ENCODE results near the gene MAN1B1. TPM values are rescaled to one million over a fixed set of nuclear protein-coding genes. Genes with fewer than 3 reads are reported as not detected.

Gene MAN1B1
- total RNA-seq, 4 donors from 2014 or later: 52.1 to 99.2 (median 63.1) TPM

DNA sequence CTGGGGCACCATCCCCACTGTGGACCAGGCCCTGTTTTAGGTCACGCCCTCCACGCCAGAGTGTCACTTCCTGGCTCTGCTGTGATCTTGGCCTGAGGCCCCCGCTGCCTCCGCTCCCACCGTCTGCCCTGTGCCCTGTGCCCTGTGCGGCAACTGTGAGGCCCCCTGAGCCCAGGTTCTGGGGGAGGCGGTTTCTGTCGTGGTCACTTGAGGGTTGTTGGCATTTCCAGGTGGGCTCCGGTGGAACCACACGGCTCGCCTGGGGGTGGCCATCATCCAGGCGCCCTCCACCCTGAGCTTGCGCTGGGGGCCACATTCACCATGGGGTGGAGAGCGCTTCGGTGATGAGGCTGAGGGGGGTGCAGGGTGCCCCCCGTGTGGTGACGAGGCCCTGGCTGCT, 21.2 kb downstream of the MAN1B1 start:
- no peak overlapping the region for H3K27ac ChIP-seq
- TF ChIP-seq, protein P1, sequence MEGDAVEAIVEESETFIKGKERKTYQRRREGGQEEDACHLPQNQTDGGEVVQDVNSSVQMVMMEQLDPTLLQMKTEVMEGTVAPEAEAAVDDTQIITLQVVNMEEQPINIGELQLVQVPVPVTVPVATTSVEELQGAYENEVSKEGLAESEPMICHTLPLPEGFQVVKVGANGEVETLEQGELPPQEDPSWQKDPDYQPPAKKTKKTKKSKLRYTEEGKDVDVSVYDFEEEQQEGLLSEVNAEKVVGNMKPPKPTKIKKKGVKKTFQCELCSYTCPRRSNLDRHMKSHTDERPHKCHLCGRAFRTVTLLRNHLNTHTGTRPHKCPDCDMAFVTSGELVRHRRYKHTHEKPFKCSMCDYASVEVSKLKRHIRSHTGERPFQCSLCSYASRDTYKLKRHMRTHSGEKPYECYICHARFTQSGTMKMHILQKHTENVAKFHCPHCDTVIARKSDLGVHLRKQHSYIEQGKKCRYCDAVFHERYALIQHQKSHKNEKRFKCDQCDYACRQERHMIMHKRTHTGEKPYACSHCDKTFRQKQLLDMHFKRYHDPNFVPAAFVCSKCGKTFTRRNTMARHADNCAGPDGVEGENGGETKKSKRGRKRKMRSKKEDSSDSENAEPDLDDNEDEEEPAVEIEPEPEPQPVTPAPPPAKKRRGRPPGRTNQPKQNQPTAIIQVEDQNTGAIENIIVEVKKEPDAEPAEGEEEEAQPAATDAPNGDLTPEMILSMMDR (IDR thresholded peaks at IDR 0.05): no peak
- TF ChIP-seq POLR2AphosphoS5 (IDR thresholded peaks at IDR 0.05): no peak
- TF ChIP-seq EP300 (IDR thresholded peaks at IDR 0.05): no peak
- no peak for TF ChIP-seq POLR2A (IDR thresholded peaks at IDR 0.05)
- H3K4me1 ChIP-seq: no peaks in the 10 kb centered on the region
- DNase-seq (ENCODE audit: low spot score in 2 of 2): no peak
- no peak overlapping the region for H3K4me3 ChIP-seq
- WGBS: 95% methylated on average over 10 of the region's 17 CpGs
- H3K9me3 ChIP-seq: no peaks in the 10 kb centered on the region
- peaks cover 100% of the 10 kb centered on the region for H3K36me3 ChIP-seq
- H3K27me3 ChIP-seq: no peaks in the 10 kb centered on the region

DNA sequence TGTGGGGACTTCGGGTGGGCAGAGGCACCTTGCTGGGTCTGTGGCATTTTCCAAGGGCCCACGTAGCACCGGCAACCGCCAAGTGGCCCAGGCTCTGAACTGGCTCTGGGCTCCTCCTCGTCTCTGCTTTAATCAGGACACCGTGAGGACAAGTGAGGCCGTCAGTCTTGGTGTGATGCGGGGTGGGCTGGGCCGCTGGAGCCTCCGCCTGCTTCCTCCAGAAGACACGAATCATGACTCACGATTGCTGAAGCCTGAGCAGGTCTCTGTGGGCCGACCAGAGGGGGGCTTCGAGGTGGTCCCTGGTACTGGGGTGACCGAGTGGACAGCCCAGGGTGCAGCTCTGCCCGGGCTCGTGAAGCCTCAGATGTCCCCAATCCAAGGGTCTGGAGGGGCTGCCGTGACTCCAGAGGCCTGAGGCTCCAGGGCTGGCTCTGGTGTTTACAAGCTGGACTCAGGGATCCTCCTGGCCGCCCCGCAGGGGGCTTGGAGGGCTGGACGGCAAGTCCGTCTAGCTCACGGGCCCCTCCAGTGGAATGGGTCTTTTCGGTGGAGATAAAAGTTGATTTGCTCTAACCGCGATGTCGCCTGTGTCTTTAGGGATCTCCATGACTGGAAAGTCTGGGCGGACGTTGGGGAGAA, 21.9 kb downstream of the MAN1B1 start:
- H3K9me3 ChIP-seq: no peaks in the 10 kb centered on the region
- H3K27ac ChIP-seq: no peak overlapping the region
- TF ChIP-seq, protein P1 (IDR thresholded peaks at IDR 0.05): no peak
- TF ChIP-seq POLR2AphosphoS5 (IDR thresholded peaks at IDR 0.05): no peak
- no peak for TF ChIP-seq POLR2A (IDR thresholded peaks at IDR 0.05)
- no peak for TF ChIP-seq EP300 (IDR thresholded peaks at IDR 0.05)
- peaks cover 6% of the 10 kb centered on the region for H3K4me1 ChIP-seq
- no peak for DNase-seq (ENCODE audit: low spot score in 2 of 2)
- peaks cover 93% of the 10 kb centered on the region for H3K36me3 ChIP-seq
- no peaks in the 10 kb centered on the region for H3K27me3 ChIP-seq
- WGBS: 89% methylated on average over 15 of the region's 29 CpGs
- no peak overlapping the region for H3K4me3 ChIP-seq

DNA sequence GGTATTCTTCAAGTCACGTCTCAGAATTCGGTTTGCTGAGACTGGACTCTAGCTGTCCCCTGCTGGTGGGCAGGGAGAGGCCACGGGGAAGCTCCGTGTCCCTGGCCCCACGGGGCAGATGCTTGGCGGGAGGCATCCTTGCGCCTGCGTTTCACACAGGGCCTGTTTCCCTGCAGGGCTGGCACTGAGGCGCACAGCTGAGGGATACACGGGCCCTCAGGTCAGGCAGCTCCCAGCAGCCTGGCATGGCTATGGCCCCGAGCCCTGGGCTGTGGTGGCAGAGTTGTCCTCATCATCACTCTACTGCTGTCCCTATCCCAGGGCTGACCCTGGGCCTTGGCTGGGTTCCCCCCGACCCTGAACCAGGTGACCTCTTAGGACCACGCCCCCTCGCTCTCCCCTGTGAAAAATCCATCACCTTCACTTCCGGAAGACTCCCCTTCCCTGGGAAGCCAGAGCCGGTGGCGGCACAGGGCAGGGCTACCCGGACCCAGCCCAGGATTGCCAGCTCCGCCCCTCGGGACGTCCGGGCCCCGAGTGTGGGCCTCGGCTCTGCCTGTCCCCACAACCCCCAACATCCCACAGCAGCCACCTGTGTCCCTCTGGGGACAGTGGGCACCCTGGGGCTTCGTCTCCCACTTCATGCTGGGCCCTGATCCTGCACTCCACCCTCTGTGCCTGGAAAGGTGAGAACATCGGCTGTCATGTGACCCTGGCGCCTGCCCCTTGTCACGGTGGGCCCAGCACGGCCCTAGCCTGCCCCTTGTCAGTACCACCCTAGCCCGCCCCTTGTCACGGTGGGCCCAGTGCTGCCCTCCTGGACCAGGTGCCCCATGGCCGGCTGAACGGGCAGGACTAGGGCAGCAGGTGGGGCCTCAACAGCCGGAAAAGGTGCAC, 22.7 kb downstream of the MAN1B1 start:
- Histone ChIP-seq H3K4me1 (peaks cover 12% of the 10 kb centered on the region), H3K27ac (no peak overlapping the region), H3K36me3 (peaks cover 85% of the 10 kb centered on the region), H3K4me3 (no peak overlapping the region), H3K27me3 (no peaks in the 10 kb centered on the region), H3K9me3 (no peaks in the 10 kb centered on the region)
- DNase-seq (ENCODE audit: low spot score in 2 of 2): no peak
- WGBS: 79% methylated on average over 18 of the region's 34 CpGs
- TF ChIP-seq POLR2A (IDR thresholded peaks at IDR 0.05) (no peak), POLR2AphosphoS5 (IDR thresholded peaks at IDR 0.05) (no peak), EP300 (IDR thresholded peaks at IDR 0.05) (no peak)
- TF ChIP-seq, protein P1 (IDR thresholded peaks at IDR 0.05): no peak

DNA sequence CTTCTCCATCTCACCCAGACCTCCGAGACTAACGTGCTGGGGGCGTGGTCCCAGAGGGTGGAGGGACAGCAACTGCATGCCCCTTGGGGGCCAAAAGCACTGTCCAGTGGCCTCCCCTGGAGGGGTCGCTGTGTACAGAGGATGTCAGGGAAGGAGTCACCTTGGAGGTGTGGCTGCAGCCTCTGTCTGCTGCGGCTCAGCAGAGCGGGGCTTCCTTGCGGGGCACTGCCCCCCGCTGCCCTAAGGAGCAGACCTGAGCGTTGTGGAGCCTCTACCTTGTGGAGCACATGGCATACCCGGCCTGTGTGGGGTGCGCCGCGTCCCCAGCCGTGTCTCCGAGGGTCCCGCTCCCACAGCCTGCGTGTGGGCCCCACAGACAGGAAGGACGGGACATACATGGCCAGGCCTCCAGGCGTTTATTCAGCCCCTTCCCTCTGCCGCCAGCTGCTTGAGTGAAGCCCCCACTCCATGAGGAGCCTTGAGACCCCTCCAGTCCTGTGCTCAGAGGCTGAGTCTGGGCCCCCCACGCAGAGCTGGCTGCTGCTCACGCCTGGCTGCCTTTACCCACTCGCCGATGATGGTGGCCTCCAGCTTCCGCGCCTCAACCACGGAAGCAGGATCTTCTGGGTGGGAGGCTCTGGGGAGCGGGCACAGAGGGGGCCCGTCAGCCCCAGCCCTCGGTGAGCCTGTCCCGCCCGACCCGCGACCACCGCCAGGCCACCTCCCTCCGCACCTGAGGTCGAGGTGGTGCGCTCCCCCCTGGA, 23.5 kb downstream of the MAN1B1 start:
- peaks cover 20% of the 10 kb centered on the region for H3K4me1 ChIP-seq
- H3K9me3 ChIP-seq: no peaks in the 10 kb centered on the region
- WGBS: 91% methylated on average over 12 of the region's 38 CpGs
- H3K27me3 ChIP-seq: no peaks in the 10 kb centered on the region
- TF ChIP-seq POLR2A (IDR thresholded peaks at IDR 0.05) (no peak), EP300 (IDR thresholded peaks at IDR 0.05) (no peak), POLR2AphosphoS5 (IDR thresholded peaks at IDR 0.05) (no peak)
- TF ChIP-seq, protein P1 (IDR thresholded peaks at IDR 0.05): no peak
- no peak overlapping the region for H3K4me3 ChIP-seq
- H3K36me3 ChIP-seq: peaks cover 77% of the 10 kb centered on the region
- H3K27ac ChIP-seq: no peak overlapping the region
- no peak for DNase-seq (ENCODE audit: low spot score in 2 of 2)
